Skeletal muscle tissue (tissue), 4 donors: ENCODE measurements around the gene CTBS. TPM values are rescaled to one million over a fixed set of nuclear protein-coding genes. Genes with fewer than 3 reads are reported as not detected.
A peak's percentile ranks its signal among the peaks of the same experiment; 100 is the strongest.

Source experiments
- H3K27ac ChIP-seq: one replicate; pipeline ENCODE4 v1.7.0; 2013; ENCODE audit warnings: mild to moderate bottlenecking, low read depth, low read length, inconsistent platforms
- H3K27me3 ChIP-seq, 3 donors: one replicate each; pipeline ENCODE4 v1.7.0; 2013; ENCODE audit warnings: low read length in 3 of 3; ENCODE audit not compliant: control insufficient read depth in 3 of 3, insufficient read depth in 3 of 3
- H3K36me3 ChIP-seq, 3 donors: one replicate each; pipeline ENCODE4 v1.7.0; 2013; ENCODE audit warnings: low read length in 3 of 3; ENCODE audit not compliant: control insufficient read depth in 3 of 3, insufficient read depth in 3 of 3
- H3K4me1 ChIP-seq, 3 donors: one replicate each; pipeline ENCODE4 v1.7.0; 2013; ENCODE audit warnings: low read length in 3 of 3, mild to moderate bottlenecking in 3 of 3; ENCODE audit not compliant: control insufficient read depth in 3 of 3, insufficient read depth in 3 of 3
- H3K4me3 ChIP-seq, 3 donors: one replicate each; pipeline ENCODE4 v1.7.0; 2013; ENCODE audit warnings: low read length in 3 of 3
- H3K9ac ChIP-seq, 3 donors: one replicate each; pipeline ENCODE4 v1.7.0; 2013; ENCODE audit warnings: low read length in 3 of 3, mild to moderate bottlenecking in 3 of 3, moderate library complexity in 2 of 3, low read depth in 1 of 3
- H3K9me3 ChIP-seq, 3 donors: one replicate each; pipeline ENCODE4 v1.7.0; 2013; ENCODE audit warnings: low read length in 3 of 3; ENCODE audit not compliant: control insufficient read depth in 3 of 3
- total RNA-seq: library from RNA; depleted of rRNA; stranded (reverse); fragments of >200 nt; gene quantifications from one replicate; pipeline ENCODE4 v1.2.3, GENCODE V29; 2014
- donor health status: Osteomylitis.

Gene CTBS
- total RNA-seq, 1 donor from 2014 or later = 2.6 TPM

GRCh38 chr1:84611091-84611490, 36.9 kb upstream of the CTBS start:
- no peaks in the 10 kb centered on the region for H3K9me3 ChIP-seq
- H3K4me3 ChIP-seq = no peak overlapping the region
- H3K27ac ChIP-seq = no peak overlapping the region
- H3K9ac ChIP-seq = no peak overlapping the region
- no peaks in the 10 kb centered on the region for H3K4me1 ChIP-seq
- no peaks in the 10 kb centered on the region for H3K27me3 ChIP-seq
- no peaks in the 10 kb centered on the region for H3K36me3 ChIP-seq

- Histone ChIP-seq H3K4me3 (no peak overlapping the region), H3K9ac (no peak overlapping the region), H3K4me1 (peaks cover 0 to 14% (median 5%) of the 10 kb centered on the region in 3 donors), H3K27me3 (no peaks in the 10 kb centered on the region), H3K36me3 (no peaks in the 10 kb centered on the region), H3K27ac (no peak overlapping the region), H3K9me3 (peaks cover 0 to 4% (median 0%) of the 10 kb centered on the region in 3 donors)
Measured at GRCh38 chr1:84606977-84607376, 32.7 kb upstream of the CTBS start.

GRCh38 chr1:84605157-84605556, 30.9 kb upstream of the CTBS start:
- no peak overlapping the region for H3K9ac ChIP-seq
- H3K27ac ChIP-seq = no peak overlapping the region
- H3K4me3 ChIP-seq = peak overlapping the region in 1 of 3 donors; percentile 14
- no peaks in the 10 kb centered on the region for H3K36me3 ChIP-seq
- H3K27me3 ChIP-seq = no peaks in the 10 kb centered on the region
- H3K4me1 ChIP-seq = peaks cover 0 to 14% (median 5%) of the 10 kb centered on the region in 3 donors
- H3K9me3 ChIP-seq = peaks cover 0 to 4% (median 0%) of the 10 kb centered on the region in 3 donors

GRCh38 chr1:84603941-84604830, 29.9 kb upstream of the CTBS start:
- peak overlapping the region; percentile 58 to 68 (median 64) for H3K4me3 ChIP-seq
- peak overlapping the region; percentile 4 to 62 (median 45) for H3K9ac ChIP-seq
- H3K27me3 ChIP-seq = no peaks in the 10 kb centered on the region
- peak overlapping the region; percentile 58 for H3K27ac ChIP-seq
- H3K4me1 ChIP-seq = peaks cover 5 to 20% (median 6%) of the 10 kb centered on the region in 3 donors
- H3K9me3 ChIP-seq = peaks cover 0 to 4% (median 0%) of the 10 kb centered on the region in 3 donors
- H3K36me3 ChIP-seq = no peaks in the 10 kb centered on the region

GRCh38 chr1:84603223-84603622, 29.0 kb upstream of the CTBS start:
- Histone ChIP-seq H3K9me3 (peaks cover 0 to 4% (median 0%) of the 10 kb centered on the region in 3 donors), H3K4me3 (no peak overlapping the region), H3K36me3 (no peaks in the 10 kb centered on the region), H3K4me1 (peaks cover 5 to 24% (median 7%) of the 10 kb centered on the region in 3 donors), H3K27me3 (no peaks in the 10 kb centered on the region), H3K27ac (peak overlapping the region; percentile 58), H3K9ac (peak overlapping the region in 2 of 3 donors; percentile 4 to 62)

GRCh38 chr1:84600796-84601195, 26.6 kb upstream of the CTBS start:
- no peak overlapping the region for H3K4me3 ChIP-seq
- H3K4me1 ChIP-seq = peaks cover 5 to 24% (median 7%) of the 10 kb centered on the region in 3 donors
- no peaks in the 10 kb centered on the region for H3K27me3 ChIP-seq
- peaks cover 0 to 4% (median 0%) of the 10 kb centered on the region in 3 donors for H3K9me3 ChIP-seq
- H3K27ac ChIP-seq = no peak overlapping the region
- no peaks in the 10 kb centered on the region for H3K36me3 ChIP-seq
- no peak overlapping the region for H3K9ac ChIP-seq

- no peaks in the 10 kb centered on the region for H3K27me3 ChIP-seq
- H3K9ac ChIP-seq = no peak overlapping the region
- H3K27ac ChIP-seq = peak overlapping the region; percentile 31
Measured at GRCh38 chr1:84598846-84599741, 24.9 kb upstream of the CTBS start.

GRCh38 chr1:84598418-84598817, 24.2 kb upstream of the CTBS start:
- no peak overlapping the region for H3K4me3 ChIP-seq
- H3K9ac ChIP-seq = no peak overlapping the region
- no peaks in the 10 kb centered on the region for H3K9me3 ChIP-seq
- no peaks in the 10 kb centered on the region for H3K36me3 ChIP-seq
- H3K27me3 ChIP-seq = no peaks in the 10 kb centered on the region
- no peak overlapping the region for H3K27ac ChIP-seq
- H3K4me1 ChIP-seq = peaks cover 0 to 13% (median 7%) of the 10 kb centered on the region in 3 donors

More at GRCh38 chr1:84598846-84599741, 24.9 kb upstream of the CTBS start:
- H3K9me3 ChIP-seq = no peaks in the 10 kb centered on the region
- H3K4me1 ChIP-seq = peaks cover 2 to 16% (median 7%) of the 10 kb centered on the region in 3 donors
- H3K4me3 ChIP-seq = no peak overlapping the region
- H3K36me3 ChIP-seq = no peaks in the 10 kb centered on the region

- no peak overlapping the region for H3K27ac ChIP-seq
Measured at GRCh38 chr1:84597011-84597410, 22.8 kb upstream of the CTBS start.

More at GRCh38 chr1:84597011-84597410, 22.8 kb upstream of the CTBS start:
- Histone ChIP-seq H3K27me3 (no peaks in the 10 kb centered on the region), H3K9me3 (no peaks in the 10 kb centered on the region), H3K4me3 (no peak overlapping the region), H3K4me1 (peaks cover 0 to 10% (median 7%) of the 10 kb centered on the region in 3 donors), H3K36me3 (no peaks in the 10 kb centered on the region), H3K9ac (no peak overlapping the region)
